Erythroblast (primary cell): ENCODE data around the gene DSC3.

Experiments
- GATA1 ChIP-seq: IDR thresholded peaks from 2 replicates; pipeline ENCODE4 v1.6.1; 2011; ENCODE audit warnings: low read depth, mild to moderate bottlenecking, control low read depth, low read length, moderate library complexity
- POLR2A ChIP-seq: IDR thresholded peaks from 2 replicates; pipeline ENCODE4 v1.6.1; 2011; ENCODE audit warnings: mild to moderate bottlenecking, low read length

GRCh38 chr18:31072175-31072574 is 29.6 kb upstream of the DSC3 start:
- TF ChIP-seq POLR2A (no peak), GATA1 (no peak)
